HEK293 (cell line): Measurements from ENCODE around the gene PRR20D.

ENCODE experiments used
- CTCF ChIP-seq: fragments of 450-650 bp; formaldehyde crosslinking; IDR thresholded peaks from 2 replicates; pipeline ENCODE4 v1.5.1; 2016; ENCODE audit warnings: missing biosample characterization, missing genetic modification characterization
- KLF1 ChIP-seq: fragments of 450-650 bp; formaldehyde crosslinking; IDR thresholded peaks from 2 replicates; pipeline ENCODE4 v1.5.1; 2016; ENCODE audit warnings: missing biosample characterization, missing genetic modification characterization
- OSR2 ChIP-seq: fragments of 450-650 bp; formaldehyde crosslinking; IDR thresholded peaks from 2 replicates; pipeline ENCODE4 v1.5.1; 2016; ENCODE audit warnings: missing biosample characterization, missing genetic modification characterization

- no peak for TF ChIP-seq CTCF (tag by site-specific recombination)
- no peak for TF ChIP-seq KLF1 (tag by site-specific recombination)
- TF ChIP-seq OSR2 (tag by site-specific recombination) = no peak
Observed at GRCh38 chr13:57138988-57139387, 21.4 kb upstream of the PRR20D start.
